HG03558 (cell line): Measurements from ENCODE around the gene RPTOR.

ENCODE experiments used
- ATAC-seq: cut with Tn5 transposase; IDR thresholded peaks from one replicate; pipeline ENCODE4 v1.9.1; 2021; ENCODE audit warnings: moderate number of reproducible peaks; ENCODE audit not compliant: unreplicated experiment; ENCODE audit errors: extremely low read depth

Gene RPTOR

GRCh38 chr17:80850109-80850508 is 305.5 kb downstream of the RPTOR start:
- no peak for ATAC-seq

- ATAC-seq: no peak
These were observed 306.2 kb downstream of the RPTOR start for GRCh38 chr17:80850817-80851216.

- no peak for ATAC-seq
These were observed 306.8 kb downstream of the RPTOR start for GRCh38 chr17:80851277-80851925.

- ATAC-seq: no peak
These were observed 307.9 kb downstream of the RPTOR start for GRCh38 chr17:80852476-80853015.

- no peak for ATAC-seq
These were observed 308.4 kb downstream of the RPTOR start for GRCh38 chr17:80853076-80853475.

GRCh38 chr17:80854220-80854619 is 309.6 kb downstream of the RPTOR start:
- no peak for ATAC-seq

- no peak for ATAC-seq
These were observed 310.7 kb downstream of the RPTOR start for GRCh38 chr17:80855196-80855947.

- ATAC-seq: peak; percentile 84
These were observed 311.6 kb downstream of the RPTOR start for GRCh38 chr17:80855948-80856862.

GRCh38 chr17:80856863-80857755 is 312.5 kb downstream of the RPTOR start:
- peak; percentile 11 for ATAC-seq

- no peak for ATAC-seq
These were observed 313.1 kb downstream of the RPTOR start for GRCh38 chr17:80857756-80858171.

GRCh38 chr17:80858301-80859001 is 313.8 kb downstream of the RPTOR start:
- no peak for ATAC-seq

GRCh38 chr17:80859002-80859941 is 314.6 kb downstream of the RPTOR start:
- no peak for ATAC-seq

GRCh38 chr17:80860101-80860671 is 315.5 kb downstream of the RPTOR start:
- no peak for ATAC-seq

GRCh38 chr17:80860703-80861417 is 316.2 kb downstream of the RPTOR start:
- no peak for ATAC-seq

GRCh38 chr17:80861418-80861815 is 316.8 kb downstream of the RPTOR start:
- ATAC-seq: no peak

- ATAC-seq: no peak
These were observed 317.3 kb downstream of the RPTOR start for GRCh38 chr17:80861892-80862291.

- no peak for ATAC-seq
These were observed 317.9 kb downstream of the RPTOR start for GRCh38 chr17:80862481-80862961.
